BLaER1 (cell line): ENCODE data around the gene KIR2DL1.
"Not testable (repeated sequence)": the region's sequence is repeated elsewhere in the genome, so short reads cannot be mapped to it uniquely, and the experiment has no call there.

Experiments used
- H3K27ac ChIP-seq: shearing (Covaris generic); formaldehyde crosslinking; 2 replicates; pipeline ENCODE4 v1.8.1; 2022
- H3K27me3 ChIP-seq: shearing (Covaris generic); formaldehyde crosslinking; 2 replicates; pipeline ENCODE4 v1.8.1; 2022
- H3K36me3 ChIP-seq: shearing (Covaris generic); formaldehyde crosslinking; 2 replicates; pipeline ENCODE4 v1.8.1; 2022
- H3K4me1 ChIP-seq: shearing (Covaris generic); formaldehyde crosslinking; 2 replicates; pipeline ENCODE4 v1.8.1; 2022
- H3K4me2 ChIP-seq: shearing (Covaris generic); formaldehyde crosslinking; 2 replicates; pipeline ENCODE4 v1.8.1; 2022
- H3K4me3 ChIP-seq: shearing (Covaris generic); formaldehyde crosslinking; 2 replicates; pipeline ENCODE4 v1.8.1; 2022
- H3K9ac ChIP-seq: shearing (Covaris generic); formaldehyde crosslinking; 2 replicates; pipeline ENCODE4 v1.8.1; 2022
- H3K9me3 ChIP-seq: shearing (Covaris generic); formaldehyde crosslinking; 2 replicates; pipeline ENCODE4 v1.8.1; 2022
- H4K20me1 ChIP-seq: shearing (Covaris generic); formaldehyde crosslinking; 2 replicates; pipeline ENCODE4 v1.8.1; 2022
- Cebpa-rat ChIP-seq: shearing (Covaris generic); IDR thresholded peaks from 2 replicates; pipeline ENCODE4 v1.8.1; 2022

Gene KIR2DL1

GRCh38 chr19:54804101-54804500 lies 34.5 kb downstream of the KIR2DL1 start:
- no peak overlapping the region for H3K9ac ChIP-seq
- H3K4me3 ChIP-seq, result no peak overlapping the region
- H3K4me2 ChIP-seq, result no peak overlapping the region
- H3K27ac ChIP-seq, result no peak overlapping the region
- no peaks in the 10 kb centered on the region for H3K4me1 ChIP-seq
- H4K20me1 ChIP-seq, result no peaks in the 10 kb centered on the region
- no peaks in the 10 kb centered on the region for H3K9me3 ChIP-seq
- H3K27me3 ChIP-seq, result no peaks in the 10 kb centered on the region
- TF ChIP-seq Cebpa-rat, result no peak
- no peaks in the 10 kb centered on the region for H3K36me3 ChIP-seq

GRCh38 chr19:54804571-54804970 lies 35.0 kb downstream of the KIR2DL1 start:
- H3K27me3 ChIP-seq, result no peaks in the 10 kb centered on the region
- H4K20me1 ChIP-seq, result no peaks in the 10 kb centered on the region
- no peak overlapping the region for H3K27ac ChIP-seq
- H3K9me3 ChIP-seq, result no peaks in the 10 kb centered on the region
- no peak for TF ChIP-seq Cebpa-rat
- H3K4me3 ChIP-seq, result no peak overlapping the region
- H3K36me3 ChIP-seq, result no peaks in the 10 kb centered on the region
- no peak overlapping the region for H3K9ac ChIP-seq
- no peaks in the 10 kb centered on the region for H3K4me1 ChIP-seq
- H3K4me2 ChIP-seq, result no peak overlapping the region

- Histone ChIP-seq H3K4me2 (no peak overlapping the region), H3K4me3 (no peak overlapping the region), H3K27me3 (no peaks in the 10 kb centered on the region), H3K9ac (no peak overlapping the region), H3K9me3 (peaks cover under 1% of the 10 kb centered on the region; the same call in 1 of the 2 replicates), H3K36me3 (no peaks in the 10 kb centered on the region), H3K4me1 (no peaks in the 10 kb centered on the region), H3K27ac (no peak overlapping the region), H4K20me1 (no peaks in the 10 kb centered on the region)
- no peak for TF ChIP-seq Cebpa-rat
Observed at GRCh38 chr19:54805665-54806515, 36.3 kb downstream of the KIR2DL1 start.

- H3K9ac ChIP-seq, result no peak overlapping the region
- no peak for TF ChIP-seq Cebpa-rat
- H3K27ac ChIP-seq, result no peak overlapping the region
- no peak overlapping the region for H3K4me3 ChIP-seq
- no peaks in the 10 kb centered on the region for H3K36me3 ChIP-seq
- no peaks in the 10 kb centered on the region for H3K27me3 ChIP-seq
- no peak overlapping the region for H3K4me2 ChIP-seq
- H3K9me3 ChIP-seq, result peaks cover 6% of the 10 kb centered on the region
- no peaks in the 10 kb centered on the region for H4K20me1 ChIP-seq
- H3K4me1 ChIP-seq, result no peaks in the 10 kb centered on the region
Observed at GRCh38 chr19:54806516-54806838, 36.9 kb downstream of the KIR2DL1 start.

DNA sequence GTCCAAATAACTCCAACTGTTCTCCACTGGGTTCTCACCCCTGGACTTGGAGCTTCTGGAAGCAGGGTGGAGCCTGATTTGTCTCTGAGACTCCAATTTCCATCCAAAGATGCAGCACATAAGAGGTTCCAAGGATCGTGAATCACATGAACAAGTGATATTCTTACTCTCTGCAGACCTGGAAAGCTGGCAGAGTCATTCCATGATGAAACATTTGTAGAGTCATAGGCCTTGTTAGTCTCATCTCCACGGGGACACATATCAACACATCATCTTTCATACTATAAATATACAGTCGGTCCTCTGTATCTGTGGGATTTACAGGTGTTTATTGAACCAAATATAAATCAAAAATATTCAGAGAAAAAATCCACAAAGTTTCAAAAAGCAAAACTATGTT lies 45.0 kb downstream of the KIR2DL1 start:
- not testable (repeated sequence) for H3K4me3 ChIP-seq, H3K9ac ChIP-seq, H3K4me2 ChIP-seq, H3K36me3 ChIP-seq, H3K4me1 ChIP-seq, H3K27ac ChIP-seq, H4K20me1 ChIP-seq, H3K27me3 ChIP-seq
- H3K9me3 ChIP-seq, result peaks cover 20% of the 10 kb centered on the region

- H3K9me3 ChIP-seq, result peaks cover 16% of the 10 kb centered on the region
- H3K27ac ChIP-seq, H3K36me3 ChIP-seq, H3K4me2 ChIP-seq, H4K20me1 ChIP-seq, H3K9ac ChIP-seq, H3K27me3 ChIP-seq, H3K4me1 ChIP-seq, H3K4me3 ChIP-seq: not testable (repeated sequence)
Observed at GRCh38 chr19:54816251-54816650, 46.7 kb downstream of the KIR2DL1 start, which contains the start of gene KIR3DL1. Gene KIR3DL1 (plus strand): TSS chr19:54816468.

GRCh38 chr19:54817670-54818536 lies 48.3 kb downstream of the KIR2DL1 start:
- no peaks in the 10 kb centered on the region for H3K9me3 ChIP-seq
- no peak for TF ChIP-seq Cebpa-rat
- no peaks in the 10 kb centered on the region for H3K27me3 ChIP-seq
- H3K27ac ChIP-seq, result no peak overlapping the region
- no peak overlapping the region for H3K9ac ChIP-seq
- no peaks in the 10 kb centered on the region for H3K36me3 ChIP-seq
- H4K20me1 ChIP-seq, result no peaks in the 10 kb centered on the region
- no peak overlapping the region for H3K4me2 ChIP-seq
- H3K4me1 ChIP-seq, result no peaks in the 10 kb centered on the region; the same call in 1 of the 2 replicates
- no peak overlapping the region for H3K4me3 ChIP-seq

DNA sequence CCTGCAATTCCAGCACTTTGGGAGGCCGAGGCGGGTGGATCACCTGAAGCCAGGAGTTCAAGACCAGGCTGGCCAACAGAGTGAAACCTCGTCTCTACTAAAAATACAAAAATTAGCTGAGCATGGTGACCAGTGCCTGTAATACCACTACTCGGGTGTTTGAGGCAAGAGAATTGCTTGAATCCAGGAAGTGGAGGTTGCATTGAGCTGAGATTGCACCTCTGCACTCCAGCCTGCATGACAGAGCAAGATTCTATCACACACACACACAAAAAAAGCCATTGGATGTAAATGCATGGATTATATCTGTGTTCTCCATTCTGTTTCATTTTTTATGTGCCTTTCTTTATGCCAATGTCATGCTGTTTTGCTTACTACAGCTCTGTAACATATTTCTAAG lies 54.8 kb downstream of the KIR2DL1 start:
- H3K4me3 ChIP-seq, H3K27ac ChIP-seq, H3K4me2 ChIP-seq, H3K4me1 ChIP-seq, H4K20me1 ChIP-seq, H3K36me3 ChIP-seq, H3K9ac ChIP-seq, H3K27me3 ChIP-seq, H3K9me3 ChIP-seq: not testable (repeated sequence)

DNA sequence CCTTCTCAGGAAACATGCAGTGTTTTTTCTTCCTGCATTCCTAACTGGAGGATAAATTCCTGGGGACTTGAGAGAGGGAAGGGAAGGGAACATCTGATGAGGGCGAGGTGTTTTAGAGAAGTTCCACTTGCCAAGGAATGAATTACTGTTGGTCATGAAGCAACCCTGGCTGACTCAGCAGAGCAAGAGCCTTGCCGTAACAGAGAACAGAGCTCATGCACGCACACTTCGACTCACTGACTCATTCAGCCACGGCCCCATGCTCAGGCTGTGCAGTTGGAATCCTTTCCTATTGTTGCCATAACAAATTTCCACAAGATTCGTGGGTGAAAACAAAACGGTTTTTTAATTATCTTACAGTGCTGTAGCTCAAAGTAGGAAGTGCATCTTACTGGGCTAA lies 55.7 kb downstream of the KIR2DL1 start:
- H3K27ac ChIP-seq, H3K4me3 ChIP-seq, H4K20me1 ChIP-seq, H3K27me3 ChIP-seq, H3K36me3 ChIP-seq, H3K9me3 ChIP-seq, H3K9ac ChIP-seq, H3K4me1 ChIP-seq, H3K4me2 ChIP-seq: not testable (repeated sequence)

DNA sequence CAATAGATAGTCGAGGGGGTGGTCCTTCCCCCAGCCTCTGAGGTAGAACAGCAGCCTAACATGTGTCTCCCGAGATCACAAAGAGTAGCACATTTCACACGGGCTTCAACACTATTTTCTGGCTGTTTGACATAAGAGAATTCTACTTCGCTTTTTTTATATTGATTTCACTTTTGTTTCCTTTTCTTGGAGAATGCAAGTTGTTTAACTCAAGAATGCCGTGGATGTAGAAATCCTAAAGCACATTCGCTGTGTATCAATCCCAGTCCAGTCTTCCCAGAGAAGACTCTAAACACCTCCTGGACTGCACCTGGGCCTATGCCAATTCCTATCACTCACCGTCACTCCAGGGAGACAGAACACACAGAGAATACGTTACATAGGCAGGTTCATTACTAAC lies 58.5 kb downstream of the KIR2DL1 start:
- not testable (repeated sequence) for H3K27me3 ChIP-seq, H3K27ac ChIP-seq, H3K4me3 ChIP-seq, H3K4me1 ChIP-seq, H4K20me1 ChIP-seq, H3K36me3 ChIP-seq, H3K4me2 ChIP-seq, H3K9ac ChIP-seq, H3K9me3 ChIP-seq

DNA sequence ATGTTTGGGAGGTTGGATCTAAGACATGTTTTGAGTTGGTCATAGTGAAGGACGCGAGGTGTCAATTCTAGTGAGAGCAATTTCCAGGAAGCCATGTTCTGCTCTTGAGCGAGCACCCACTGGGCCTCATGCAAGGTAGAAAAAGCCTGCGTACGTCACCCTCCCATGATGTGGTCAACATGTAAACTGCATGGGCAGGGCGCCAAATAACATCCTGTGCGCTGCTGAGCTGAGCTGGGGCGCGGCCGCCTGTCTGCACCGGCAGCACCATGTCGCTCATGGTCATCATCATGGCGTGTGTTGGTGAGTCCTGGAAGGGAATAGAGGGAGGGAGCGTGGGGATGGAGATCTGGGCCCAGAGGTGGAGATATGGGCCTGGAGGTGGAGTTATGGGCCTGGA lies 62.9 kb downstream of the KIR2DL1 start, which contains the start of gene KIR2DS4:
KIR2DS4 (plus strand) TSS at position 181 of the 400 bp plus-strand sequence.
- H3K4me1 ChIP-seq, H4K20me1 ChIP-seq, H3K4me3 ChIP-seq, H3K27me3 ChIP-seq, H3K9ac ChIP-seq, H3K27ac ChIP-seq, H3K9me3 ChIP-seq, H3K4me2 ChIP-seq, H3K36me3 ChIP-seq: not testable (repeated sequence)
